Adrenal gland (tissue), 12 donors: ENCODE measurements around the gene LATS2. TPM values are rescaled to one million over a fixed set of nuclear protein-coding genes. Genes with fewer than 3 reads are reported as not detected.

Experiments used
- DNase-seq, 7 donors: peaks; one replicate each; pipeline ENCODE4 v3.0.0-alpha.2; 2019 to 2020
- H3K27ac ChIP-seq, 5 donors: fragments of 200-600 bp; sonication (generic) in 4 of 5; 1 replicate in 3 of 5; 2 replicates in 2 of 5; pipeline versions ENCODE4 v1.5.1 to v1.8.0; 2016 to 2020; ENCODE audit warnings: mild to moderate bottlenecking in 1 of 5
- H3K27me3 ChIP-seq: fragments of 200-600 bp; 2 replicates; pipeline ENCODE4 v1.8.0; 2021
- H3K36me3 ChIP-seq, 2 donors: fragments of 200-600 bp; replicated peaks in 1 of 2; 1 replicate in 1 of 2; 2 replicates in 1 of 2; pipeline versions ENCODE4 v1.5.1 to v1.8.0; 2018 to 2022
- H3K4me1 ChIP-seq, 2 donors: fragments of 200-600 bp; replicated peaks in 1 of 2; 1 replicate in 1 of 2; 2 replicates in 1 of 2; pipeline versions ENCODE4 v1.5.1 to v1.8.0; 2018 to 2021
- H3K4me3 ChIP-seq, 4 donors: fragments of 200-600 bp; sonication (generic) in 3 of 4; one replicate each; pipeline ENCODE4 v1.5.1; 2016 to 2018
- H3K9me3 ChIP-seq, 3 donors: fragments of 200-600 bp; sonication (generic) in 1 of 3; replicated peaks in 1 of 3; 1 replicate in 2 of 3; 2 replicates in 1 of 3; pipeline versions ENCODE4 v1.5.1 to v1.8.0; 2016 to 2021
- CTCF ChIP-seq, 6 experiments: fragments of 450-650 bp in 4 of 6; fragments of 200-600 bp in 2 of 6; sonication (generic) in 1 of 6; IDR thresholded peaks; 1 replicate in 5 of 6; 2 replicates in 1 of 6; pipeline versions ENCODE4 v1.5.1 to v1.8.0; 2016 to 2021; ENCODE audit warnings: antibody characterized with exemption in 6 of 6, mild to moderate bottlenecking in 2 of 6, moderate library complexity in 1 of 6
- POLR2A ChIP-seq, 2 donors: fragments of 450-650 bp; IDR thresholded peaks; one replicate each; pipeline ENCODE4 v1.6.1; 2017; ENCODE audit warnings: antibody characterized with exemption in 2 of 2, mild to moderate bottlenecking in 2 of 2, moderate library complexity in 1 of 2
- WGBS, 4 donors: extraction: QIAGEN DNeasy Blood & Tissue Kit in 2 of 4; methylation state at CpG; one replicate each; pipeline versions ENCODE4 v1.1.5 to v1.1.7; 2013 to 2017; 5-methylcytosine and 5-hydroxymethylcytosine counted together
- intact Hi-C, 2 donors: fragments of 100-400 bp; cut with DNase I; formaldehyde crosslinking; loops; one replicate each; pipeline versions ENCODE4 v1.14.1 to v1.15.0; 2022 to 2023
- polyA plus RNA-seq, 3 donors: library from polyadenylated mRNA; stranded (reverse); fragments of 200-250 nt in 2 of 3; fragments of 350-450 nt in 1 of 3; fragmentation: Illumina TruSeq in 1 of 3; extraction: RNeasy Lipid Tissue Mini Kit (QIAGEN cat#74804) in 1 of 3; gene quantifications; one replicate each; pipeline ENCODE4 v1.2.3, GENCODE V29; 2013 to 2014
- total RNA-seq, 9 donors: library from RNA; depleted of rRNA in 4 of 9; stranded (reverse); fragments of >200 nt in 4 of 9; fragments of 120-200 nt in 1 of 9; fragmentation: NEBNext Ultra II Directional in 1 of 9; extraction: Animal tissue kit (Norgen Biotek cat#: 25700) in 1 of 9; gene quantifications; one replicate each; pipeline versions ENCODE4 v1.1.0 to v1.2.4, GENCODE V29; 2013 to 2023
- donor health status: healthy with polysubstance abuse.
- donor health status: Bipolar disorder and iron deficiency.
- donor health status: DM: yes; HTN: yes; CAD: no.
- donor health status: DM: no; HTN: no; CAD: no.
- donor health status: DM: no; HTN: no; CAD: no.
- donor health status: DM: yes; HTN: yes; CAD: no.

The LATS2 gene
- total and polyA plus RNA-seq, 12 donors = 7.4 to 35.6 (median 23.3) TPM

GRCh38 chr13:21037656-21038055 is 23.7 kb downstream of the LATS2 start:
- TF ChIP-seq POLR2A (IDR thresholded peaks at IDR 0.05) = no peak
- no peak for TF ChIP-seq CTCF (IDR thresholded peaks at IDR 0.05)
- WGBS, 4 donors = 81 to 86% (median 86%) methylated on average over 7 to 8 of the region's 8 CpGs
- Histone ChIP-seq H3K27me3 (no peaks in the 10 kb centered on the region), H3K9me3 (no peaks in the 10 kb centered on the region), H3K4me3 (no peak overlapping the region), H3K27ac (peak overlapping the region in 3 of 5 donors; percentile 7 to 28 (median 15)), H3K36me3 (no peaks in the 10 kb centered on the region), H3K4me1 (peaks cover 54 to 72% of the 10 kb centered on the region in 2 donors)
- peak in 3 of 7 donors; percentile 14 to 43 (median 19) for DNase-seq
- intact Hi-C loops = no loop called here

- DNase-seq = peak in 1 of 7 donors; percentile 9
- intact Hi-C loops = no loop called here
- TF ChIP-seq POLR2A (IDR thresholded peaks at IDR 0.05) (no peak), CTCF (IDR thresholded peaks at IDR 0.05) (no peak)
- WGBS, 4 donors = 10 to 69% (median 53%) methylated on average over 2 to 5 of the region's 5 CpGs
- no peaks in the 10 kb centered on the region for H3K27me3 ChIP-seq
- peak overlapping the region in 1 of 5 donors; percentile 43 for H3K27ac ChIP-seq
- peaks cover 47 to 62% of the 10 kb centered on the region in 2 donors for H3K4me1 ChIP-seq
- no peak overlapping the region for H3K4me3 ChIP-seq
- H3K9me3 ChIP-seq = no peaks in the 10 kb centered on the region
- no peaks in the 10 kb centered on the region for H3K36me3 ChIP-seq
Observed at GRCh38 chr13:21035498-21035897, 25.9 kb downstream of the LATS2 start.

GRCh38 chr13:21034603-21035191 is 26.7 kb downstream of the LATS2 start:
- WGBS, 4 donors = 60 to 67% (median 63%) methylated on average over 8 of the region's 8 CpGs
- intact Hi-C loops = no loop called here
- Histone ChIP-seq H3K27me3 (no peaks in the 10 kb centered on the region), H3K4me3 (no peak overlapping the region), H3K9me3 (no peaks in the 10 kb centered on the region), H3K27ac (peak overlapping the region in 4 of 5 donors; percentile 41 to 83 (median 77)), H3K4me1 (peaks cover 40 to 54% of the 10 kb centered on the region in 2 donors), H3K36me3 (no peaks in the 10 kb centered on the region)
- TF ChIP-seq POLR2A (IDR thresholded peaks at IDR 0.05) (no peak), CTCF (IDR thresholded peaks at IDR 0.05) (no peak)
- DNase-seq = peak in 2 of 7 donors; percentile 23 to 46

- 64 to 81% (median 78%) methylated on average over 5 to 13 of the region's 13 CpGs for WGBS, 4 donors
- peak in 5 of 7 donors; percentile 50 to 67 (median 58) for DNase-seq
- no peak overlapping the region for H3K4me3 ChIP-seq
- peak overlapping the region; percentile 41 to 83 (median 76) for H3K27ac ChIP-seq
- no peaks in the 10 kb centered on the region for H3K36me3 ChIP-seq
- peaks cover 33 to 50% of the 10 kb centered on the region in 2 donors for H3K4me1 ChIP-seq
- intact Hi-C loops = no loop called here
- H3K9me3 ChIP-seq = no peaks in the 10 kb centered on the region
- no peaks in the 10 kb centered on the region for H3K27me3 ChIP-seq
- no peak for TF ChIP-seq CTCF (IDR thresholded peaks at IDR 0.05)
- TF ChIP-seq POLR2A (IDR thresholded peaks at IDR 0.05) = no peak
Observed at GRCh38 chr13:21033856-21034602, 27.4 kb downstream of the LATS2 start.
